ENCODE data around the gene ECE2. TPM values are rescaled to one million over a fixed set of nuclear protein-coding genes. Genes with fewer than 3 reads are reported as not detected.

Gene ECE2
- total RNA-seq, 3 donors from 2014 or later (not counting 1 experiment from before 2014, with no cell fraction given), result not detected

GRCh38 chr3:184234671-184235380 lies 41.0 kb upstream of the ECE2 start:
- Mint-ChIP-seq H3K4me3 (no peak overlapping the region), H3K27me3 (ENCODE audit: low read depth in 2 of 2) (peaks cover 24 to 25% of the 10 kb centered on the region in 2 donors), H3K9me3 (no peaks in the 10 kb centered on the region), H3K36me3 (peaks cover 7% of the 10 kb centered on the region), H3K27ac (no peak overlapping the region), H3K4me1 (peaks cover 8 to 10% of the 10 kb centered on the region in 2 donors)
- no peak overlapping the region for H3K27ac ChIP-seq (ENCODE audit: low read length)
- no peaks in the 10 kb centered on the region for H3K36me3 ChIP-seq (ENCODE audit: control insufficient read depth, insufficient read depth, low read length)
- WGBS (ENCODE audit: insufficient coverage), result 89% methylated on average over 18 of the region's 19 CpGs
- TF ChIP-seq CTCF (IDR thresholded peaks at IDR 0.05), result no peak
- intact Hi-C loops (cut with micrococcal nuclease), result no loop called here
- DNase-seq (no peak), ATAC-seq (no peak)
- H3K4me1 ChIP-seq (ENCODE audit: control insufficient read depth, insufficient read depth, low read length), result peaks cover 9% of the 10 kb centered on the region
- no peaks in the 10 kb centered on the region for H3K9me3 ChIP-seq (ENCODE audit: control insufficient read depth, insufficient read depth, low read length)
- no peak overlapping the region for H3K4me3 ChIP-seq (ENCODE audit: low read length)
- peaks cover 17% of the 10 kb centered on the region for H3K27me3 ChIP-seq (ENCODE audit: control insufficient read depth, insufficient read depth, low read length)

- intact Hi-C loops (cut with micrococcal nuclease), result no loop called here
- peaks cover 5% of the 10 kb centered on the region for H3K4me1 ChIP-seq (ENCODE audit: control insufficient read depth, insufficient read depth, low read length)
- no peak for ATAC-seq
- 91% methylated on average over 4 of the region's 4 CpGs for WGBS (ENCODE audit: insufficient coverage)
- DNase-seq, result no peak
- Mint-ChIP-seq H3K36me3 (peaks cover 7% of the 10 kb centered on the region), H3K27ac (no peak overlapping the region), H3K4me3 (no peak overlapping the region), H3K9me3 (no peaks in the 10 kb centered on the region), H3K4me1 (peaks cover 8 to 10% of the 10 kb centered on the region in 2 donors), H3K27me3 (ENCODE audit: low read depth in 2 of 2) (peaks cover 24 to 25% of the 10 kb centered on the region in 2 donors)
- no peak for TF ChIP-seq CTCF (IDR thresholded peaks at IDR 0.05)
- H3K9me3 ChIP-seq (ENCODE audit: control insufficient read depth, insufficient read depth, low read length), result no peaks in the 10 kb centered on the region
- no peak overlapping the region for H3K27ac ChIP-seq (ENCODE audit: low read length)
- H3K27me3 ChIP-seq (ENCODE audit: control insufficient read depth, insufficient read depth, low read length), result peaks cover 16% of the 10 kb centered on the region
- H3K4me3 ChIP-seq (ENCODE audit: low read length), result no peak overlapping the region
- no peaks in the 10 kb centered on the region for H3K36me3 ChIP-seq (ENCODE audit: control insufficient read depth, insufficient read depth, low read length)
Measured at GRCh38 chr3:184235381-184236032, 40.3 kb upstream of the ECE2 start.

- H3K36me3 ChIP-seq (ENCODE audit: control insufficient read depth, insufficient read depth, low read length), result no peaks in the 10 kb centered on the region
- ATAC-seq, result no peak
- intact Hi-C loops (cut with micrococcal nuclease), result no loop called here
- Mint-ChIP-seq H3K27me3 (ENCODE audit: low read depth in 2 of 2) (peaks cover 22% of the 10 kb centered on the region in 2 donors), H3K36me3 (peaks cover 7% of the 10 kb centered on the region), H3K4me3 (no peak overlapping the region), H3K4me1 (peaks cover 6 to 8% of the 10 kb centered on the region in 2 donors), H3K27ac (no peak overlapping the region), H3K9me3 (no peaks in the 10 kb centered on the region)
- H3K9me3 ChIP-seq (ENCODE audit: control insufficient read depth, insufficient read depth, low read length), result no peaks in the 10 kb centered on the region
- WGBS (ENCODE audit: insufficient coverage), result 89% methylated on average over 14 of the region's 14 CpGs
- H3K4me3 ChIP-seq (ENCODE audit: low read length), result no peak overlapping the region
- TF ChIP-seq CTCF (IDR thresholded peaks at IDR 0.05), result no peak
- peaks cover 14% of the 10 kb centered on the region for H3K27me3 ChIP-seq (ENCODE audit: control insufficient read depth, insufficient read depth, low read length)
- peaks cover 2% of the 10 kb centered on the region for H3K4me1 ChIP-seq (ENCODE audit: control insufficient read depth, insufficient read depth, low read length)
- no peak for DNase-seq
- H3K27ac ChIP-seq (ENCODE audit: low read length), result no peak overlapping the region
Measured at GRCh38 chr3:184236033-184236410, 39.8 kb upstream of the ECE2 start.

Data from natural killer cell (primary cell).